PC-3 (cell line): ENCODE results near the gene STXBP6. TPM values are rescaled to one million over a fixed set of nuclear protein-coding genes. Genes with fewer than 3 reads are reported as not detected.

ENCODE experiments used
- ATAC-seq: fragments of 200-7000 bp; cut with Tn5 transposase; 2 replicates; pipeline ENCODE4 v1.9.1; 2020; ENCODE audit warnings: mild to moderate bottlenecking, moderate library complexity
- BruUV-seq: library from RNA; stranded (reverse); fragments of 400-500 nt; replicated peaks from 2 replicates; lab custom pipeline; 2021; lab: Mats Ljungman, UMichigan
- CTCF ChIA-PET: fragments of 300-600 bp; sonication (Branson Sonifier 250); formaldehyde crosslinking; loops from one replicate; lab custom pipeline; 2022; ENCODE audit warnings: antibody characterized with exemption; lab: Charles Lee
- POLR2A ChIA-PET: fragments of 300-600 bp; sonication (Branson Sonifier 250); formaldehyde crosslinking; loops from one replicate; lab custom pipeline; 2022; ENCODE audit warnings: antibody characterized with exemption; ENCODE audit not compliant: unreplicated experiment; lab: Charles Lee
- DNase-seq: peaks from one replicate; pipeline ENCODE4 v3.0.0-alpha.2; 2015
- H2AFZ ChIP-seq: fragments of 300-600 bp; sonication (generic); 2 replicates; pipeline ENCODE4 v1.6.0; 2016; ENCODE audit warnings: antibody characterized with exemption, low read length
- H3F3A ChIP-seq: fragments of 300-600 bp; sonication (generic); one replicate; pipeline ENCODE4 v1.6.0; 2017; ENCODE audit warnings: antibody characterized with exemption, low read length, control low read depth, mild to moderate bottlenecking; ENCODE audit not compliant: unreplicated experiment
- H3K27ac ChIP-seq: fragments of 300-600 bp; sonication (generic); 2 replicates; pipeline ENCODE4 v1.5.1; 2016; ENCODE audit warnings: mild to moderate bottlenecking, low read length
- H3K27me3 ChIP-seq: fragments of 300-600 bp; sonication (generic); 2 replicates; pipeline ENCODE4 v1.6.1; 2016; ENCODE audit warnings: low read length, mixed read lengths
- H3K36me3 ChIP-seq: fragments of 300-600 bp; sonication (generic); 2 replicates; pipeline ENCODE4 v1.6.1; 2016; ENCODE audit warnings: low read depth, mixed run types, low read length, mixed read lengths
- H3K4me1 ChIP-seq: fragments of 300-600 bp; sonication (generic); 2 replicates; pipeline ENCODE4 v1.5.1; 2016; ENCODE audit warnings: low read length; ENCODE audit not compliant: insufficient read depth
- H3K4me2 ChIP-seq: fragments of 300-600 bp; sonication (generic); 2 replicates; pipeline ENCODE4 v1.6.0; 2016; ENCODE audit warnings: low read length
- H3K4me3 ChIP-seq: fragments of 300-600 bp; sonication (generic); 2 replicates; pipeline ENCODE4 v1.5.1; 2016; ENCODE audit warnings: mild to moderate bottlenecking, low read length, mixed read lengths
- H3K79me2 ChIP-seq: fragments of 300-600 bp; sonication (generic); 2 replicates; pipeline ENCODE4 v1.6.1; 2017; ENCODE audit warnings: low read length, mixed read lengths
- H3K9ac ChIP-seq: fragments of 300-600 bp; sonication (generic); 2 replicates; pipeline ENCODE4 v1.6.0; 2016; ENCODE audit warnings: mild to moderate bottlenecking, low read length
- H3K9me2 ChIP-seq: fragments of 300-600 bp; sonication (generic); replicated peaks from 2 replicates; pipeline ENCODE4 v1.6.1; 2016; ENCODE audit warnings: mixed run types, low read length, mixed read lengths
- H3K9me3 ChIP-seq: fragments of 300-600 bp; sonication (generic); 2 replicates; pipeline ENCODE4 v1.6.1; 2016; ENCODE audit warnings: low read length, mixed read lengths
- H4K20me1 ChIP-seq: fragments of 300-600 bp; sonication (generic); 2 replicates; pipeline ENCODE4 v1.6.1; 2016; ENCODE audit warnings: low read length, mixed read lengths
- CTCF ChIP-seq: fragments of 300-600 bp; sonication (generic); conservative IDR thresholded peaks from 2 replicates; pipeline ENCODE4 v1.5.1; 2017; ENCODE audit warnings: antibody characterized with exemption, low read depth, mild to moderate bottlenecking, low read length
- EZH2 ChIP-seq: fragments of 300-600 bp; sonication (generic); IDR thresholded peaks from one replicate; pipeline ENCODE4 v1.6.1; 2017; ENCODE audit warnings: antibody characterized with exemption, mild to moderate bottlenecking, low read length; ENCODE audit not compliant: unreplicated experiment
- EZH2phosphoT487 ChIP-seq: fragments of 300-600 bp; sonication (generic); IDR thresholded peaks from 2 replicates; pipeline ENCODE4 v1.6.1; 2018; ENCODE audit warnings: mild to moderate bottlenecking, antibody characterized with exemption, low read length, borderline replicate concordance
- intact Hi-C: fragments of 100-400 bp; cut with micrococcal nuclease; formaldehyde crosslinking; loops from 2 replicates; pipeline ENCODE4 v1.9.0; 2023
- total RNA-seq: library from RNA; depleted of rRNA; stranded (reverse); fragments of >200 nt; gene quantifications from 2 replicates; pipeline ENCODE4 v1.2.3, GENCODE V29; 2014

Gene STXBP6
- total RNA-seq, 1 experiment from 2014 or later: 0.40 TPM

- Histone ChIP-seq H3K4me3 (no peak overlapping the region), H3K9me2 (no peaks in the 10 kb centered on the region), H3F3A (no peaks in the 10 kb centered on the region), H3K9ac (no peak overlapping the region), H3K4me2 (no peak overlapping the region), H3K27me3 (no peaks in the 10 kb centered on the region), H3K36me3 (no peaks in the 10 kb centered on the region), H3K4me1 (no peaks in the 10 kb centered on the region), H4K20me1 (no peaks in the 10 kb centered on the region), H3K9me3 (no peaks in the 10 kb centered on the region), H3K27ac (no peak overlapping the region), H2AFZ (no peak overlapping the region), H3K79me2 (no peaks in the 10 kb centered on the region)
- DNase-seq (no peak), ATAC-seq (no peak)
- intact Hi-C loops: no loop called here
- CTCF ChIA-PET: no interaction called here
- no TSS peak for BruUV-seq
- TF ChIP-seq CTCF (no peak), EZH2phosphoT487 (no peak), EZH2 (no peak)
- POLR2A ChIA-PET: no interaction called here
Observed at GRCh38 chr14:24766434-24766833, 283.5 kb downstream of the STXBP6 start.

GRCh38 chr14:24761141-24761540, 288.8 kb downstream of the STXBP6 start:
- Histone ChIP-seq H3K27ac (no peak overlapping the region), H3K79me2 (no peaks in the 10 kb centered on the region), H3K4me2 (no peak overlapping the region), H3K36me3 (no peaks in the 10 kb centered on the region), H3K4me3 (no peak overlapping the region), H3K9ac (no peak overlapping the region), H3F3A (no peaks in the 10 kb centered on the region), H2AFZ (no peak overlapping the region), H3K9me3 (no peaks in the 10 kb centered on the region), H3K4me1 (no peaks in the 10 kb centered on the region), H3K9me2 (no peaks in the 10 kb centered on the region), H4K20me1 (no peaks in the 10 kb centered on the region), H3K27me3 (no peaks in the 10 kb centered on the region)
- ChIA-PET CTCF (no interaction called here), POLR2A (no interaction called here)
- DNase-seq (no peak), ATAC-seq (no peak)
- intact Hi-C loops: no loop called here
- no TSS peak for BruUV-seq
- TF ChIP-seq CTCF (no peak), EZH2 (no peak), EZH2phosphoT487 (no peak)
